Fibroblast of mammary gland (primary cell): ENCODE data around the gene SYT8.

ENCODE experiments used
- DNase-seq: peaks from one replicate; pipeline ENCODE4 v3.0.0-alpha.2; 2010; ENCODE audit warnings: low read depth
- H3K4me3 ChIP-seq: 2 replicates; pipeline ENCODE4 v1.5.1; 2011; ENCODE audit warnings: low read depth, mild to moderate bottlenecking, low read length, moderate library complexity; ENCODE audit not compliant: control insufficient read depth
- TF ChIP-seq, protein P1 (sequence below): conservative IDR thresholded peaks from 2 replicates; pipeline ENCODE4 v1.5.1; 2011; ENCODE audit warnings: low read depth, low read length, inconsistent platforms; ENCODE audit not compliant: control insufficient read depth, insufficient read depth

The SYT8 gene

DNA sequence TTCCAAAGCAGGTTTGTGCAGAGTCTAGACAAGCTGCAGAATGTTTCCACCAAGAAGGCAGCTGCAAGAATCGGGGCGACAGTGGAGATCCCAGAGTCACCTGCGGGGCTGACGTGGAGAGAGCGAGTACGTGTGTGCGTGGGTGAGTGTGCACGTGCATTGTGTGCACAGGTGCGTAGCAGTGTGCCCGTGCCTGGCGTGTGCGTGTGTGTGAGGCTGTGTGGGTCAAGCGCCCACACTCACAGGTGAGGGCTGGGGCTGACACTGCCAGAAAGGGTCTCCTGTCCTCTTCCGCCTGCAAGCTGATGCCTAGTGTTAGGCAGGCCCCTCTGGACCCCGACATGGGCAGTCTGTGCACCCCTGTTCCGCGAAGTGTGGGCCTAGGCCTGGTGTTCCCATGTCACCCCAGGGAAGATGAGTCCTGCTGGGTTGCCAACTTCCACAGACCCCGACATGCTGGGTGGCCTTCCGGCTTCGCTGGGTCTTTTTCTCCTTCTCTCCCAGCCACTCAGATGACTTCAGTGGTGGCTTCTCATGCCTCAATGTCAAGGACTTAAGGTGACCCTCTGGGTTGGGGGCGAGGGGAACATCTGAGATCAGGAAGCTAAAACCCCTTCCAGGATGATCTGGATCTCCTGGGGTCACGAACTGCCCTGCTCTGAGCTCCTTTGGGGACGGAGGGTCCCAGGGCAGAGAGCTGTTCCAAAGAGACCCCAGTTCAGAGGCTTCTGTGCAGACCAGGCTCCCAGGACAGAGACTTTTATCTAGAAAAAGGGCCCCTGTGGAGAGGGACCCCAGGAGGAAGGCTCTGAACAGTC, 10.4 kb upstream of the SYT8 start:
- no peak overlapping the region for H3K4me3 ChIP-seq
- DNase-seq, result no peak
- TF ChIP-seq, protein P1, sequence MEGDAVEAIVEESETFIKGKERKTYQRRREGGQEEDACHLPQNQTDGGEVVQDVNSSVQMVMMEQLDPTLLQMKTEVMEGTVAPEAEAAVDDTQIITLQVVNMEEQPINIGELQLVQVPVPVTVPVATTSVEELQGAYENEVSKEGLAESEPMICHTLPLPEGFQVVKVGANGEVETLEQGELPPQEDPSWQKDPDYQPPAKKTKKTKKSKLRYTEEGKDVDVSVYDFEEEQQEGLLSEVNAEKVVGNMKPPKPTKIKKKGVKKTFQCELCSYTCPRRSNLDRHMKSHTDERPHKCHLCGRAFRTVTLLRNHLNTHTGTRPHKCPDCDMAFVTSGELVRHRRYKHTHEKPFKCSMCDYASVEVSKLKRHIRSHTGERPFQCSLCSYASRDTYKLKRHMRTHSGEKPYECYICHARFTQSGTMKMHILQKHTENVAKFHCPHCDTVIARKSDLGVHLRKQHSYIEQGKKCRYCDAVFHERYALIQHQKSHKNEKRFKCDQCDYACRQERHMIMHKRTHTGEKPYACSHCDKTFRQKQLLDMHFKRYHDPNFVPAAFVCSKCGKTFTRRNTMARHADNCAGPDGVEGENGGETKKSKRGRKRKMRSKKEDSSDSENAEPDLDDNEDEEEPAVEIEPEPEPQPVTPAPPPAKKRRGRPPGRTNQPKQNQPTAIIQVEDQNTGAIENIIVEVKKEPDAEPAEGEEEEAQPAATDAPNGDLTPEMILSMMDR, result no peak

- TF ChIP-seq, protein P1, result peak; percentile 14
- no peak for DNase-seq
- H3K4me3 ChIP-seq, result no peak overlapping the region
Measured at GRCh38 chr11:1825039-1825740, 9.6 kb upstream of the SYT8 start.

GRCh38 chr11:1825785-1826451, 8.9 kb upstream of the SYT8 start:
- TF ChIP-seq, protein P1, result no peak
- DNase-seq, result no peak

DNA sequence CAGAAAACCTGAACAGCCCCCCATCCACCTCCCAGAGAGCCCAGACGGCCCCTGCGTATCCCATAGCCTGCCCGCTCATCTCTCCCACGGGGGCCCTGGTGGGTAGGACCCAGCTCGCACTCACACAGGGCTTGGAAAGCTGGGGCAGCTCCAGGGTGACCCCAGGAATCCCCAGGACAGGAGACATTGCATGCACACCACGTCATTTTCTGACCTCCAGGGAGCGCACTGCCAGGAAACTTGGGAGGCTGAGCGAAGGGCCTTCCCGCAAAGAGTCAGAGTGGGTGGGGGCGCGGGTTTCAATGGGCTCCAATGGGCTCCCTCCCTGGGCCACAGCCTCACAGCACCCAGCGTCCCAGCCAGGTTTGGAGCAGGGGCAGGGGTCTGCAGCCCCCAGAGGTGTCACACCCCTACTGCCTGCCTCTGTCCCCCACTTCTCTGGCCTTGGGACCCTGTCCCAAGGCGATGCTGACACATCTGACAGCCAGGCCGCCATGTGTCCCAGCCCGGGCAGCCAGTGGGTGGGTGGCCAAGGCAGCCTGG, 8.2 kb upstream of the SYT8 start:
- no peak overlapping the region for H3K4me3 ChIP-seq
- TF ChIP-seq, protein P1, result no peak
- peak; percentile 41 for DNase-seq

More at GRCh38 chr11:1825785-1826451, 8.9 kb upstream of the SYT8 start:
- no peak overlapping the region for H3K4me3 ChIP-seq

GRCh38 chr11:1827095-1827813, 7.5 kb upstream of the SYT8 start:
- H3K4me3 ChIP-seq, result no peak overlapping the region
- TF ChIP-seq, protein P1, result no peak

GRCh38 chr11:1827931-1828330, 6.9 kb upstream of the SYT8 start:
- DNase-seq, result no peak
- H3K4me3 ChIP-seq, result no peak overlapping the region
- TF ChIP-seq, protein P1, result no peak

More at GRCh38 chr11:1827095-1827813, 7.5 kb upstream of the SYT8 start:
- DNase-seq, result peak; percentile 28
